ENCODE data around the gene FAM83D. TPM values are rescaled to one million over a fixed set of nuclear protein-coding genes. Genes with fewer than 3 reads are reported as not detected.

FAM83D gene
- total RNA-seq, 1 experiment from 2014 or later, result 66.9 TPM

- H3K9me3 Mint-ChIP-seq, result no peaks in the 10 kb centered on the region
- peaks cover 6% of the 10 kb centered on the region for H3K4me1 Mint-ChIP-seq
- no peaks in the 10 kb centered on the region for H3K27me3 Mint-ChIP-seq (ENCODE audit: low read depth)
- DNase-seq (ENCODE audit: low spot score) (no peak), ATAC-seq (no peak)
- TF ChIP-seq ZNF219 (CRISPR knock-in tag; IDR thresholded peaks at IDR 0.05; ENCODE audit: borderline replicate concordance), result no peak
- TF ChIP-seq ZNF512 (CRISPR knock-in tag; IDR thresholded peaks at IDR 0.05; ENCODE audit: borderline replicate concordance), result no peak
- no peak for TF ChIP-seq E2F5 (CRISPR knock-in tag; IDR thresholded peaks at IDR 0.05)
- no peak for TF ChIP-seq PREB (CRISPR knock-in tag; IDR thresholded peaks at IDR 0.05; ENCODE audit: borderline replicate concordance)
- no peak for TF ChIP-seq MYBL2 (CRISPR knock-in tag; IDR thresholded peaks at IDR 0.05)
- TF ChIP-seq SOX15 (CRISPR knock-in tag; IDR thresholded peaks at IDR 0.05), result no peak
- no peak for TF ChIP-seq ELF4 (CRISPR knock-in tag; IDR thresholded peaks at IDR 0.05; ENCODE audit: low read depth)
- no peak overlapping the region for H3K27ac Mint-ChIP-seq
- POLR2A ChIA-PET, result interaction anchor here (1.1 kb wide), 1 partner anchor 17 kb away, joined by 3 read pairs; the partner anchor contains the start of gene DHX35
- peaks cover 8% of the 10 kb centered on the region; the same call in 1 of the 2 replicates for H3K36me3 Mint-ChIP-seq
- H3K4me3 Mint-ChIP-seq, result no peak overlapping the region
- CTCF ChIA-PET, result no interaction called here
Measured at GRCh38 chr20:38979434-38979833, 53.2 kb downstream of the FAM83D start.

GRCh38 chr20:38979842-38980241, 53.6 kb downstream of the FAM83D start:
- Mint-ChIP-seq H3K36me3 (peaks cover 10% of the 10 kb centered on the region; the same call in 1 of the 2 replicates), H3K27me3 (ENCODE audit: low read depth) (no peaks in the 10 kb centered on the region), H3K4me1 (peaks cover 6% of the 10 kb centered on the region), H3K9me3 (no peaks in the 10 kb centered on the region), H3K27ac (no peak overlapping the region), H3K4me3 (no peak overlapping the region)
- ChIA-PET POLR2A (interaction anchor here (1.1 kb wide), 1 partner anchor 18 kb away, joined by 3 read pairs; the partner anchor contains the start of gene DHX35), CTCF (interaction anchor here (0.6 kb wide), 1 partner anchor 18 kb away, joined by 4 read pairs; no protein-coding TSS in a partner anchor)
- ATAC-seq (no peak), DNase-seq (ENCODE audit: low spot score) (no peak)
- TF ChIP-seq MLX (CRISPR knock-in tag; IDR thresholded peaks at IDR 0.05), result no peak
- no peak for TF ChIP-seq NFE2L1 (CRISPR knock-in tag; IDR thresholded peaks at IDR 0.05)
- no peak for TF ChIP-seq FOXP4 (CRISPR knock-in tag; IDR thresholded peaks at IDR 0.05)
- no peak for TF ChIP-seq ATF1 (CRISPR knock-in tag; IDR thresholded peaks at IDR 0.05)
- TF ChIP-seq ATF2 (CRISPR knock-in tag; IDR thresholded peaks at IDR 0.05; ENCODE audit: borderline replicate concordance, low read depth), result no peak
- no peak for TF ChIP-seq USF1 (CRISPR knock-in tag; IDR thresholded peaks at IDR 0.05)
- no peak for TF ChIP-seq ZNF532 (CRISPR knock-in tag; IDR thresholded peaks at IDR 0.05; ENCODE audit: borderline replicate concordance)
- TF ChIP-seq ZBTB43 (CRISPR knock-in tag; IDR thresholded peaks at IDR 0.05), result no peak
- TF ChIP-seq ZNF138 (CRISPR knock-in tag; conservative IDR thresholded peaks at IDR 0.05), result no peak
- no peak for TF ChIP-seq NR2C2 (CRISPR knock-in tag; IDR thresholded peaks at IDR 0.05)
- no peak for TF ChIP-seq ZNF219 (CRISPR knock-in tag; IDR thresholded peaks at IDR 0.05; ENCODE audit: borderline replicate concordance)
